SK-N-SH (cell line): ENCODE data around the gene DENND5A. TPM values are rescaled to one million over a fixed set of nuclear protein-coding genes. Genes with fewer than 3 reads are reported as not detected.

Experiments
- CTCF ChIA-PET: fragments of 300-600, 350-600 bp; formaldehyde crosslinking; extraction: SDS; loops from one replicate; lab custom pipeline; 2021; lab: Yijun Ruan, JAX
- POLR2A ChIA-PET: fragments of 350-600 bp; sonication (Branson Sonifier 250); formaldehyde crosslinking; extraction: SDS; loops from one replicate; lab custom pipeline; 2020; ENCODE audit warnings: antibody characterized with exemption, inconsistent platforms; lab: Yijun Ruan, JAX
- DNase-seq: peaks from one replicate; pipeline ENCODE4 v3.0.0; 2012
- H2AFZ ChIP-seq: fragments of 200-600 bp; sonication (generic); 2 replicates; pipeline ENCODE4 v1.8.1; 2016; ENCODE audit warnings: antibody characterized with exemption, mild to moderate bottlenecking, low read depth
- H3F3A ChIP-seq: fragments of 200-600 bp; sonication (generic); replicated peaks from 2 replicates; pipeline ENCODE3; 2016; ENCODE audit warnings: antibody characterized with exemption, mild to moderate bottlenecking; ENCODE audit not compliant: insufficient read depth
- H3K27ac ChIP-seq, 2 experiments: fragments of 200-500 bp in 1 of 2; fragments of 200-600 bp in 1 of 2; sonication (Bioruptor generic) in 1 of 2; sonication (generic), shearing (Covaris generic) in 1 of 2; 2 replicates each; pipeline versions ENCODE4 v1.5.1 to v1.6.1; 2014 to 2016; ENCODE audit warnings: low read depth in 2 of 2, inconsistent platforms in 1 of 2, low read length in 1 of 2, mild to moderate bottlenecking in 1 of 2, mixed read lengths in 1 of 2
- H3K27me3 ChIP-seq: fragments of 200-600 bp; sonication (generic), shearing (Covaris generic); 2 replicates; pipeline ENCODE4 v1.6.1; 2016; ENCODE audit warnings: mixed run types; ENCODE audit not compliant: insufficient read depth
- H3K36me3 ChIP-seq, 2 experiments: fragments of 200-500 bp in 1 of 2; fragments of 200-600 bp in 1 of 2; sonication (Bioruptor generic) in 1 of 2; sonication (generic) in 1 of 2; replicated peaks in 1 of 2; 2 replicates each; pipeline versions ENCODE3 to v1.5.1; 2014 to 2016; ENCODE audit warnings: low read length in 1 of 2, mild to moderate bottlenecking in 1 of 2; ENCODE audit not compliant: insufficient read depth in 2 of 2, control insufficient read depth in 1 of 2
- H3K4me1 ChIP-seq, 2 experiments: fragments of 200-500 bp in 1 of 2; fragments of 200-600 bp in 1 of 2; sonication (Bioruptor generic) in 1 of 2; sonication (generic), shearing (Covaris generic) in 1 of 2; 2 replicates each; pipeline versions ENCODE4 v1.5.1 to v1.6.1; 2014 to 2016; ENCODE audit warnings: low read depth in 1 of 2, low read length in 1 of 2, mixed run types in 1 of 2; ENCODE audit not compliant: insufficient read depth in 2 of 2, control insufficient read depth in 1 of 2
- H3K4me2 ChIP-seq: fragments of 200-600 bp; sonication (generic), shearing (Covaris generic); 2 replicates; pipeline ENCODE4 v1.6.1; 2017; ENCODE audit warnings: mixed run types
- H3K4me3 ChIP-seq, 2 experiments: fragments of 200-500 bp in 1 of 2; fragments of 200-600 bp in 1 of 2; sonication (Bioruptor generic) in 1 of 2; sonication (generic), shearing (Covaris generic) in 1 of 2; 2 replicates each; pipeline versions ENCODE4 v1.5.1 to v1.8.1; 2014 to 2016; ENCODE audit warnings: low read depth in 2 of 2, inconsistent platforms in 1 of 2, low read length in 1 of 2, mild to moderate bottlenecking in 1 of 2, mixed read lengths in 1 of 2, moderate library complexity in 1 of 2
- H3K79me2 ChIP-seq: fragments of 200-600 bp; sonication (generic); 2 replicates; pipeline ENCODE4 v1.8.1; 2017; ENCODE audit warnings: mild to moderate bottlenecking; ENCODE audit not compliant: insufficient read depth
- H3K9ac ChIP-seq: fragments of 200-600 bp; sonication (generic); 2 replicates; pipeline ENCODE4 v1.6.1; 2017; ENCODE audit warnings: mixed run types
- H3K9me2 ChIP-seq: fragments of 200-600 bp; sonication (generic); 2 replicates; pipeline ENCODE4 v1.6.1; 2017; ENCODE audit warnings: mixed run types
- H3K9me3 ChIP-seq: fragments of 200-600 bp; sonication (generic); 2 replicates; pipeline ENCODE4 v1.6.1; 2017; ENCODE audit warnings: mixed run types, mild to moderate bottlenecking, moderate library complexity
- H4K20me1 ChIP-seq: fragments of 200-600 bp; sonication (generic); 2 replicates; pipeline ENCODE4 v1.6.1; 2017; ENCODE audit warnings: mild to moderate bottlenecking, mixed run types; ENCODE audit not compliant: insufficient read depth
- EP300 ChIP-seq, 2 experiments: IDR thresholded peaks; 2 replicates each; pipeline versions ENCODE4 v1.4.0 to v1.6.1; 2012; ENCODE audit warnings: borderline replicate concordance in 1 of 2, low read depth in 1 of 2, low read length in 1 of 2
- EZH2phosphoT487 ChIP-seq: fragments of 200-600 bp; sonication (generic); IDR thresholded peaks from 2 replicates; pipeline ENCODE4 v1.6.1; 2017; ENCODE audit warnings: low read depth, mixed run types, mild to moderate bottlenecking, antibody characterized with exemption, moderate library complexity, borderline replicate concordance
- FOXJ3 ChIP-seq: sonication (generic); formaldehyde crosslinking; IDR thresholded peaks from 2 replicates; pipeline ENCODE4 v1.5.1; 2020; ENCODE audit warnings: mild to moderate bottlenecking, missing genetic modification reagents
- GATA2 ChIP-seq: sonication (generic); formaldehyde crosslinking; IDR thresholded peaks from 2 replicates; pipeline ENCODE4 v1.5.0; 2020; ENCODE audit warnings: mild to moderate bottlenecking, missing genetic modification reagents
- MEF2A ChIP-seq: IDR thresholded peaks from 2 replicates; pipeline ENCODE4 v1.4.0; 2012; ENCODE audit warnings: low read depth, borderline replicate concordance
- POLR2AphosphoS5 ChIP-seq: IDR thresholded peaks from 2 replicates; pipeline ENCODE4 v1.6.1; 2012; ENCODE audit warnings: low read depth, low read length
- RFX5 ChIP-seq: IDR thresholded peaks from 2 replicates; pipeline ENCODE4 v1.6.1; 2012; ENCODE audit warnings: mild to moderate bottlenecking, improper control_type of control experiment, low read length
- RXRA ChIP-seq: IDR thresholded peaks from 2 replicates; pipeline ENCODE4 v1.4.0; 2012; ENCODE audit warnings: low read depth, mild to moderate bottlenecking, borderline replicate concordance
- SIN3A ChIP-seq: IDR thresholded peaks from 2 replicates; pipeline ENCODE4 v1.6.1; 2012; ENCODE audit warnings: low read depth, mild to moderate bottlenecking, low read length, moderate library complexity, borderline replicate concordance
- TCF12 ChIP-seq: IDR thresholded peaks from 2 replicates; pipeline ENCODE4 v1.4.0; 2012
- WGBS: methylation state at CpG from one replicate; pipeline ENCODE4 v1.1.6; 2017; ENCODE audit warnings: low lambda C conversion rate; 5-methylcytosine and 5-hydroxymethylcytosine counted together
- polyA plus RNA-seq, 3 experiments: library from polyadenylated mRNA; depleted of rRNA; stranded (reverse); fragments of >200 nt; gene quantifications; 2 replicates each; pipeline ENCODE4 v1.2.3, GENCODE V29; 2012
- TF ChIP-seq, protein P1 (sequence below): IDR thresholded peaks from 2 replicates; pipeline ENCODE4 v1.4.0; 2012; ENCODE audit warnings: low read depth, borderline replicate concordance
- TF ChIP-seq, protein P2 (sequence below): IDR thresholded peaks from 2 replicates; pipeline ENCODE4 v1.6.1; 2012; ENCODE audit warnings: mild to moderate bottlenecking, low read depth, low read length, moderate library complexity
- TF ChIP-seq, protein P3 (sequence below): fragments of 150-350 bp; IDR thresholded peaks from 2 replicates; pipeline ENCODE4 v1.6.1; 2017; ENCODE audit warnings: antibody characterized with exemption, low read length, low read depth, borderline replicate concordance

The DENND5A gene
- polyA plus RNA-seq, 1 of the 3 experiments (the other 2 are of a cell fraction): 110 TPM

DNA sequence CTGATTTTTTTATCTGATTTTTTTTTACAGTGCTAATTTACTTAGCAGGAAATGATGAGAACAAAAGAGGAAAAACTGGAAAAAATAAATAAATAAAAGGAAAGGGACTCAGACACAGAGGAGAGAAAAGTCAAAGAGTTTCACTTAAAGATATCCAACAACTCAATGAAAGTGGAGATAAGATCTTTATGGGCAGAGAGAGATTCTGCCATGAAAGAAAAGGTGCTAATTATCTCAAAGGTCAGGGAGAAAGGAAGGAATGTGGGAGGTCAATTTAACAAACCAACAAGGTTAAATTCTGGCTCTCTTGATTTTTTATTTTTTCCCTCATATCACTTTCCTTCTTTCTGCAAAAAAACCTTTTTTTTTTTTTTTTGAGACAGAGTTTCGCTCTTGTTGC, 86.0 kb downstream of the DENND5A start:
- Histone ChIP-seq H2AFZ (no peak overlapping the region), H3K4me1 (peaks cover 0 to 16% of the 10 kb centered on the region in 2 experiments; a peak in 2 of 4 replicates), H3F3A (peaks cover 29% of the 10 kb centered on the region), H3K9me3 (no peaks in the 10 kb centered on the region), H3K79me2 (peaks cover 23% of the 10 kb centered on the region), H3K4me3 (no peak overlapping the region), H3K27ac (no peak overlapping the region), H4K20me1 (no peaks in the 10 kb centered on the region), H3K27me3 (no peaks in the 10 kb centered on the region), H3K4me2 (no peak overlapping the region), H3K9me2 (no peaks in the 10 kb centered on the region), H3K36me3 (peaks cover 22 to 61% of the 10 kb centered on the region in 2 experiments), H3K9ac (no peak overlapping the region)
- ChIA-PET POLR2A (no interaction called here), CTCF (no interaction called here)
- WGBS: 100% methylated on average over 1 of the region's 1 CpG
- TF ChIP-seq RFX5: no peak
- TF ChIP-seq FOXJ3 (CRISPR knock-in tag): no peak
- no peak for TF ChIP-seq GATA2 (CRISPR knock-in tag)
- no peak for TF ChIP-seq SIN3A
- TF ChIP-seq, protein P1, sequence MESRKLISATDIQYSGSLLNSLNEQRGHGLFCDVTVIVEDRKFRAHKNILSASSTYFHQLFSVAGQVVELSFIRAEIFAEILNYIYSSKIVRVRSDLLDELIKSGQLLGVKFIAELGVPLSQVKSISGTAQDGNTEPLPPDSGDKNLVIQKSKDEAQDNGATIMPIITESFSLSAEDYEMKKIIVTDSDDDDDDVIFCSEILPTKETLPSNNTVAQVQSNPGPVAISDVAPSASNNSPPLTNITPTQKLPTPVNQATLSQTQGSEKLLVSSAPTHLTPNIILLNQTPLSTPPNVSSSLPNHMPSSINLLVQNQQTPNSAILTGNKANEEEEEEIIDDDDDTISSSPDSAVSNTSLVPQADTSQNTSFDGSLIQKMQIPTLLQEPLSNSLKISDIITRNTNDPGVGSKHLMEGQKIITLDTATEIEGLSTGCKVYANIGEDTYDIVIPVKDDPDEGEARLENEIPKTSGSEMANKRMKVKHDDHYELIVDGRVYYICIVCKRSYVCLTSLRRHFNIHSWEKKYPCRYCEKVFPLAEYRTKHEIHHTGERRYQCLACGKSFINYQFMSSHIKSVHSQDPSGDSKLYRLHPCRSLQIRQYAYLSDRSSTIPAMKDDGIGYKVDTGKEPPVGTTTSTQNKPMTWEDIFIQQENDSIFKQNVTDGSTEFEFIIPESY: no peak
- no peak for TF ChIP-seq EZH2phosphoT487
- TF ChIP-seq MEF2A: no peak
- no peak for TF ChIP-seq TCF12
- TF ChIP-seq POLR2AphosphoS5: no peak
- TF ChIP-seq, protein P2, sequence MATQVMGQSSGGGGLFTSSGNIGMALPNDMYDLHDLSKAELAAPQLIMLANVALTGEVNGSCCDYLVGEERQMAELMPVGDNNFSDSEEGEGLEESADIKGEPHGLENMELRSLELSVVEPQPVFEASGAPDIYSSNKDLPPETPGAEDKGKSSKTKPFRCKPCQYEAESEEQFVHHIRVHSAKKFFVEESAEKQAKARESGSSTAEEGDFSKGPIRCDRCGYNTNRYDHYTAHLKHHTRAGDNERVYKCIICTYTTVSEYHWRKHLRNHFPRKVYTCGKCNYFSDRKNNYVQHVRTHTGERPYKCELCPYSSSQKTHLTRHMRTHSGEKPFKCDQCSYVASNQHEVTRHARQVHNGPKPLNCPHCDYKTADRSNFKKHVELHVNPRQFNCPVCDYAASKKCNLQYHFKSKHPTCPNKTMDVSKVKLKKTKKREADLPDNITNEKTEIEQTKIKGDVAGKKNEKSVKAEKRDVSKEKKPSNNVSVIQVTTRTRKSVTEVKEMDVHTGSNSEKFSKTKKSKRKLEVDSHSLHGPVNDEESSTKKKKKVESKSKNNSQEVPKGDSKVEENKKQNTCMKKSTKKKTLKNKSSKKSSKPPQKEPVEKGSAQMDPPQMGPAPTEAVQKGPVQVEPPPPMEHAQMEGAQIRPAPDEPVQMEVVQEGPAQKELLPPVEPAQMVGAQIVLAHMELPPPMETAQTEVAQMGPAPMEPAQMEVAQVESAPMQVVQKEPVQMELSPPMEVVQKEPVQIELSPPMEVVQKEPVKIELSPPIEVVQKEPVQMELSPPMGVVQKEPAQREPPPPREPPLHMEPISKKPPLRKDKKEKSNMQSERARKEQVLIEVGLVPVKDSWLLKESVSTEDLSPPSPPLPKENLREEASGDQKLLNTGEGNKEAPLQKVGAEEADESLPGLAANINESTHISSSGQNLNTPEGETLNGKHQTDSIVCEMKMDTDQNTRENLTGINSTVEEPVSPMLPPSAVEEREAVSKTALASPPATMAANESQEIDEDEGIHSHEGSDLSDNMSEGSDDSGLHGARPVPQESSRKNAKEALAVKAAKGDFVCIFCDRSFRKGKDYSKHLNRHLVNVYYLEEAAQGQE: no peak
- no peak for TF ChIP-seq RXRA
- TF ChIP-seq EP300 (IDR thresholded peaks at IDR 0.05; ENCODE audit: borderline replicate concordance in 1 of 2, low read depth in 1 of 2, low read length in 1 of 2): no peak
- DNase-seq: no peak

DNA sequence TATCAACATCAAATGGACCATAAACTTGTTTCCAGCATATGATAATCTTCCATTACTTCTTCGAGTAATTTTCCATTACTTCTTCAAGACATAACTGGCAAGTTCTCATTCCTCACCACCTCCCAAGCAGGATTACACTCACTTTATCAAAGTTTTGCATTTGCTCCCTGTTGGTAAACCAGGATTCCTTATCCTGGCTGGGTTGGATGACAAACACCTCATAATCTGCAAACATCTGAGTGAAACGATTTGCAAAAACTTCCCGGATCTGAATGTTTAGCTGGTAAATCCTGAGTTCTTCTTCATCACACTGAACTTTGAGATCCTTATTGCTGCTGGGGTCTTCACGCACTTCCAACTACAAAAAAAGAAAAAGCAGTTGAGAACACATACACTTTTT, 86.4 kb downstream of the DENND5A start:
- 85% methylated on average over 4 of the region's 4 CpGs for WGBS
- H4K20me1 ChIP-seq: no peaks in the 10 kb centered on the region
- H3K4me1 ChIP-seq: peaks cover 0 to 16% of the 10 kb centered on the region in 2 experiments; a peak in 2 of 4 replicates
- H3K9me2 ChIP-seq: no peaks in the 10 kb centered on the region
- H3K27ac ChIP-seq: no peak overlapping the region
- H3K27me3 ChIP-seq: no peaks in the 10 kb centered on the region
- ChIA-PET CTCF (no interaction called here), POLR2A (no interaction called here)
- H3F3A ChIP-seq: peaks cover 29% of the 10 kb centered on the region
- peaks cover 22 to 61% of the 10 kb centered on the region in 2 experiments for H3K36me3 ChIP-seq
- H3K4me2 ChIP-seq: no peak overlapping the region
- peaks cover 25% of the 10 kb centered on the region for H3K79me2 ChIP-seq
- TF ChIP-seq, protein P1: no peak
- TF ChIP-seq, protein P3, sequence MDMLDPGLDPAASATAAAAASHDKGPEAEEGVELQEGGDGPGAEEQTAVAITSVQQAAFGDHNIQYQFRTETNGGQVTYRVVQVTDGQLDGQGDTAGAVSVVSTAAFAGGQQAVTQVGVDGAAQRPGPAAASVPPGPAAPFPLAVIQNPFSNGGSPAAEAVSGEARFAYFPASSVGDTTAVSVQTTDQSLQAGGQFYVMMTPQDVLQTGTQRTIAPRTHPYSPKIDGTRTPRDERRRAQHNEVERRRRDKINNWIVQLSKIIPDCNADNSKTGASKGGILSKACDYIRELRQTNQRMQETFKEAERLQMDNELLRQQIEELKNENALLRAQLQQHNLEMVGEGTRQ: no peak
- TF ChIP-seq RXRA: no peak
- no peak overlapping the region for H3K4me3 ChIP-seq
- no peaks in the 10 kb centered on the region for H3K9me3 ChIP-seq
- no peak overlapping the region for H3K9ac ChIP-seq
- no peak for DNase-seq
- no peak overlapping the region for H2AFZ ChIP-seq
